GM12892 (cell line): ENCODE results near the gene PARP12.

ENCODE experiments used
- POLR2A ChIP-seq: IDR thresholded peaks from 2 replicates; pipeline ENCODE4 v1.6.1; 2011; ENCODE audit warnings: low read depth, low read length, control low read depth
- POLR2AphosphoS5 ChIP-seq: IDR thresholded peaks from 2 replicates; pipeline ENCODE4 v1.6.1; 2011; ENCODE audit warnings: low read depth, low read length, control low read depth
- TAF1 ChIP-seq: IDR thresholded peaks from 2 replicates; pipeline ENCODE4 v1.6.1; 2011; ENCODE audit warnings: low read depth, mild to moderate bottlenecking, control low read depth, low read length, borderline replicate concordance

- no peak for TF ChIP-seq POLR2A
- TF ChIP-seq POLR2AphosphoS5 = no peak
- TF ChIP-seq TAF1 = no peak
Observed at GRCh38 chr7:140033036-140033435, 29.7 kb downstream of the PARP12 start.
